Astrocyte of the spinal cord (primary cell): ENCODE results near the gene C5orf24.
A peak's percentile ranks its signal among the peaks of the same experiment; 100 is the strongest.
"Not testable (repeated sequence)": the region's sequence is repeated elsewhere in the genome, so short reads cannot be mapped to it uniquely, and the experiment has no call there.

ENCODE experiments used
- DNase-seq: peaks from one replicate; pipeline ENCODE4 v3.0.0; 2011; ENCODE audit warnings: low read depth, low spot score
- H3K4me3 ChIP-seq: 2 replicates; pipeline ENCODE4 v1.5.1; 2011; ENCODE audit warnings: low read depth, mild to moderate bottlenecking, low read length, moderate library complexity
- in situ Hi-C: cut with HindIII; loops from 2 replicates; pipeline ENCODE4 v1.10.0; 2017; ENCODE audit warnings: low sequenced_read_pairs
- TF ChIP-seq, protein P1 (sequence below): IDR thresholded peaks from 2 replicates; pipeline ENCODE4 v1.5.1; 2012; ENCODE audit warnings: low read depth, mild to moderate bottlenecking, low read length, inconsistent platforms

Gene C5orf24

DNA sequence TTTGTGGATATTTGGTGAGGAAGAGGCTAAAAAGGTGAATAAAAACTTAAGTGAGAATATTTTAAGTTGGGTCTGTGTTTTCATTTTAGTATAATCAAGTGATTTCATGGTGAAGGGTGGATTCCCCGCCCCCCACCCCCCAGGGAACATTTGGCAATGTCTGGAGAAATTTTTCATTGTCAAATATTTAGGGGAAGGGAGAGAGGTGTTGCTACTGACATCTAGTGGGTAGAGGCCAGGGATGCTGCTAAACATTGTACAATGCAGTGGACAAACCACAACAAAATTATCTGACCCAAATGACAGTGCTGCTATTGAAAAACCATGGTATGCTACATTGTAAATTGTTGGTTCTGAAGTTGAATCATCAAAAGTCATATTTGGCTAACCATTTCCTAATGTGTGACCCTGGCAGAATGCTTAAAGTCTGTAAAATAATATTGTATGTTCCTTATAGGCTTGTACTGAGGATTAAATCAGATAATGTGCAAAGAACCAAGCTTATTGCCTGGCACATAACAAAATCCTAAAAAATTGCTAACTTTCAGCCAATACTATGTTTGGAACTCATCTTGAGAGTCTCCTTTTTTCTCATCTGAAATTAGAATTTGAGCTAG is 5.6 kb downstream of the C5orf24 start:
- TF ChIP-seq, protein P1, sequence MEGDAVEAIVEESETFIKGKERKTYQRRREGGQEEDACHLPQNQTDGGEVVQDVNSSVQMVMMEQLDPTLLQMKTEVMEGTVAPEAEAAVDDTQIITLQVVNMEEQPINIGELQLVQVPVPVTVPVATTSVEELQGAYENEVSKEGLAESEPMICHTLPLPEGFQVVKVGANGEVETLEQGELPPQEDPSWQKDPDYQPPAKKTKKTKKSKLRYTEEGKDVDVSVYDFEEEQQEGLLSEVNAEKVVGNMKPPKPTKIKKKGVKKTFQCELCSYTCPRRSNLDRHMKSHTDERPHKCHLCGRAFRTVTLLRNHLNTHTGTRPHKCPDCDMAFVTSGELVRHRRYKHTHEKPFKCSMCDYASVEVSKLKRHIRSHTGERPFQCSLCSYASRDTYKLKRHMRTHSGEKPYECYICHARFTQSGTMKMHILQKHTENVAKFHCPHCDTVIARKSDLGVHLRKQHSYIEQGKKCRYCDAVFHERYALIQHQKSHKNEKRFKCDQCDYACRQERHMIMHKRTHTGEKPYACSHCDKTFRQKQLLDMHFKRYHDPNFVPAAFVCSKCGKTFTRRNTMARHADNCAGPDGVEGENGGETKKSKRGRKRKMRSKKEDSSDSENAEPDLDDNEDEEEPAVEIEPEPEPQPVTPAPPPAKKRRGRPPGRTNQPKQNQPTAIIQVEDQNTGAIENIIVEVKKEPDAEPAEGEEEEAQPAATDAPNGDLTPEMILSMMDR = peak; percentile 66
- no peak overlapping the region for H3K4me3 ChIP-seq
- in situ Hi-C loops = no loop called here
- DNase-seq = peak; percentile 48

DNA sequence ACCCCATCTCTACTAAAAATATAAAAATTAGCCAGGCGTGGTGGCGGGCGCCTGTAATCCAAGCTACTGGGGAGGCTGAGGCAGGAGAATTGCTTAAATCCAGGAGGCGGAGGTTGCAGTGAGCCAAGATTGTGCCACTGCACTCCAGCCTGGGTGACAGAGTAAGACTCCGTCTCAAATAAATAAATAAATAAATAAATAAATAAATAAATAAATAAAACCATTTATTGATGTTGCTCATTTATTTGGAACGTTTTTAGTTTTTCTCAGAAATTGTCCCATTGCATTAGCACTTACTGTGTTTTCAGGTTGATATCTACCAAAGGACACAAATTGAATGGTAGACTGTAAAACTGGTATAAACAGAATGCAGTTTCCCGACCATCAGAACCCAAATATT is 10.7 kb downstream of the C5orf24 start:
- DNase-seq, H3K4me3 ChIP-seq, in situ Hi-C loops: not testable (repeated sequence)

DNA sequence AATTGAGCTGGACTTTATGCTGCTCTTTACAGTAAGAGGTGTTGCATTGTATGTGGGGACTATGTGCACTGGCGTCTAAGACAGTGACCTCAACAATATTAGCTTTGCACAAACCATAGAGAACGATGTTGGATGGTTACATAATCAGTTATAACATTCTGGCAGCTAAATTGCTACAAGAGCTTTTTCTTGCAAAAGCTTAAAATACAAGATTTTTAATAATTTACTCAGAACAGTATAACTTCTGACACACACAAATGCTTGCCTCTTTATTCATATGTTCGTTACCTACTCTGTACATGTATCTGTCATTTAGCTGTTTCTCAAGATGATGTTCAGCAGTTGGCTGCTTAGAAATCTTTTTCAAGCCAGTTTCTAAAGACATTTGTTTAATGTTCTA is 11.6 kb downstream of the C5orf24 start:
- in situ Hi-C loops = no loop called here
- no peak for DNase-seq
- no peak overlapping the region for H3K4me3 ChIP-seq
- TF ChIP-seq, protein P1 = no peak

DNA sequence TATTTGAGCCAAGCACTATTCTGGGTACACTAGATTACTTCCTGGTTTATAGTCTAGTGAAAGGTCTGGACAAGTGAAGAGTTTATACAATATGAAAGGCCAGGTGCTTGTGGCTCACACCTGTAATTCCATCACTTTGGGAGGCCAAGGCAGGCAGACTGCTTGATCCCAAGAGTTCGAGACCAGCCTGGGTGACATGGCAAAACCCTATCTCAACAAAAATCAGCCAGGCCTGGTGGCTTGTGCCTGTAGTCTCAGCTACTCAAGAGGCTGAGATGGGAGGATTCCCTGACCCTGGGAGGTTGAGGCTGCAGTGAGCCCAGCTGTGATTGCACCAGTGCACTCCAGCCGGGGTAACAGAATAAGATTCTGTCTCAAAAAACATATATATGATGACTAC is 18.9 kb downstream of the C5orf24 start:
- TF ChIP-seq, protein P1 = no peak
- H3K4me3 ChIP-seq = no peak overlapping the region
- in situ Hi-C loops = no loop called here
- no peak for DNase-seq

DNA sequence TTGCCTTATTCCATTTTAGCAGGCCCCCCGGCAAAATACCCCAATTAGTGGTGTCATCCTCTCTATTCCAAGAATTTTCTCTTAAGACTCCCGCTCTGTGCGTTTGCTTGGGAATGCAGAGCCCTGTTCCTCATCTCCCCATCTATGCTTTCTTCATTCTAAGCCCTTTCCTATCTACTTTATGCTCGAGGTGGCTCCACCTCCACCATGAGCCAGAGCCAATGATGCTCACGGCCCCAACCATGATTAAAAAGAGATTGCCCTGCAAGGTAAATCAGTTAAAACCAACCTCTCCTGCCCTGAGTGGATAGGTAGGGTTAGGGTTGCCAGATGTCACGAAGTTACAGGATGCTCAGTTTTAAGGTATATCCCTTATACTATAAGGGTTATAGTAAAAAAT is 27.7 kb downstream of the C5orf24 start:
- in situ Hi-C loops = no loop called here
- H3K4me3 ChIP-seq = no peak overlapping the region
- TF ChIP-seq, protein P1 = no peak
- DNase-seq = no peak

DNA sequence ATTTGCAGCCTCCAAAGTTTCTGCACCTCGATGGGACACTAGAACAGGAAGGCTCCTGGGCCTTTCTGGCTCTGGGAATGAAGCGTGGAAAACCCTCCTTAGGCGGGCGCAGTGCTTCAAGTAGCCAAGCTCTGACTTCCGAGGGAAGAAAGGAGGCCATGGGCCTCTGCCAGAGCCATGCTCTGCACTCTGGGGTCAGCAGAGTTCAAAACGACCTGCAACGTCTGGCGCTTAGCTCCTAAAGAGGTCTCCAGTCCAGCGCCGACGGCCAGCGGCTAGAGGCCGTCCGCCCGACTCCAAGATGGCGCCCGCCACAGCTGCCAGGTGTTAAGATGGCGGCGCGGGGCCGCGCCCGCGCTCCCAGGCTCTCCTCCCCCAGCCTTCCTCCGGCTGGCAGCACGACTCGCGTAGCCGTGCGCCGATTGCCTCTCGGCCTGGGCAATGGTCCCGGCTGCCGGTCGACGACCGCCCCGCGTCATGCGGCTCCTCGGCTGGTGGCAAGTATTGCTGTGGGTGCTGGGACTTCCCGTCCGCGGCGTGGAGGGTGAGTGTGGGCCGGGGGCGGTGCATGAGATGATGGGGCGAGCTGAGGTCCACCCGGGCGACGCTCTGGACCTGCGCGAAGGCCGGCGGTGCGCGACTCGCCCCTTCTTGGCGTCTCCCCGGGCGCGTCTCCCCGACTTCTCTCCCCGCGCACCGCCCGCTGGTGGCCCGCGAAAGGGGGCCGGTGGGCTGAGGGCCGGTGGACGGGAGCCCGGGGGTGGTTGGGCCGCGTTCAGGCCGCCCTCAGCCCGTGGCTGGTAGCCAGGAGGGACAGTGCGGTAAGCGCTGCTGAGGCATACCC is 28.4 kb downstream of the C5orf24 start, which contains the start of gene TXNDC15:
TXNDC15 (plus strand) TSS at position 385 of the 844 bp plus-strand sequence; CDS start at position 442, 57 bp downstream.
- in situ Hi-C loops = no loop called here

More for the DNA sequence above, 28.4 kb downstream of the C5orf24 start, which contains the start of gene TXNDC15:
- TF ChIP-seq, protein P1 = no peak
- peak; percentile 90 for DNase-seq
- peak within 1 kb of the TSS; percentile 67 for H3K4me3 ChIP-seq
